IPS-18c (cell line): ENCODE results near the gene NAV2.
"Not testable (repeated sequence)": the region's sequence is repeated elsewhere in the genome, so short reads cannot be mapped to it uniquely, and the experiment has no call there.

ENCODE experiments used
- H3K4me3 ChIP-seq: 2 replicates; pipeline ENCODE4 v1.7.0; 2013; ENCODE audit warnings: low read depth, mild to moderate bottlenecking, low read length, moderate library complexity; ENCODE audit not compliant: insufficient read depth
- H3K9me3 ChIP-seq: one replicate; pipeline ENCODE4 v1.6.1; 2013; ENCODE audit warnings: mild to moderate bottlenecking, low read length, moderate library complexity; ENCODE audit not compliant: control insufficient read depth, insufficient read depth

NAV2 gene

DNA sequence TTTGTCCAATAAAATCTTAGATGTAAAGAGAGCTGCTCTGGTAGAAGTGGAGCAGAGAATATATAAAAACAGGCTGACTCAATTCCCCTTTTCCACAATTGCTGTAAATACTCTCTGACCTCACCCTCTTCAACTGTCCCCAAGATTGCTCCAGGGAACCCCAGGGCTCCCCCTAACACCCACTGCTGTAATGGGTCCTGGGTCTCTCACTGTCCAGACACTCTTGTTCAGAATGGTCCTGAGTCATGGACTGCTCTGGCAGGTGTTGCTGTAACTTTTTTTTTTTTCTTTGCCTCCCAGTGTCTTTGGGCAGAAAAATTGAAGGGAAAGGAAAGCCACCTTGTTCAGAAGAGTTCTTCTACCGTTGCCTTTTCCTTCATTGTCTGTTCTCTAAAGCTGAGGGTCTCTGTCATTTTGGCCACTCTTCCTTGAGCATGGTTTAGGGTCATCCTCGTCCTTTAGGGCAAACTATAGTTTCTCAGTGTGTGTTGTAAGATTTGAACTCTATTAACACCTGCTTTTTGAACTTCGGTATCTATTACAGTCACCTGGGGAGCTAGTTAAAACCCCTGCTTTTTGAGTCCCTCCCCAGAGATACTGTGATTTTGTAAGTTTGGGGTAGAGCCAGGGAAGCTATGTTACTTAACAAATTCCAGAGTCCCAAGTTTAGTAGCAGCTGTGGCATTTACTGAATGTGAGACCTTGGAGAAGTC lies 209.5 kb downstream of the NAV2 start:
- no peaks in the 10 kb centered on the region for H3K9me3 ChIP-seq
- no peak overlapping the region for H3K4me3 ChIP-seq

DNA sequence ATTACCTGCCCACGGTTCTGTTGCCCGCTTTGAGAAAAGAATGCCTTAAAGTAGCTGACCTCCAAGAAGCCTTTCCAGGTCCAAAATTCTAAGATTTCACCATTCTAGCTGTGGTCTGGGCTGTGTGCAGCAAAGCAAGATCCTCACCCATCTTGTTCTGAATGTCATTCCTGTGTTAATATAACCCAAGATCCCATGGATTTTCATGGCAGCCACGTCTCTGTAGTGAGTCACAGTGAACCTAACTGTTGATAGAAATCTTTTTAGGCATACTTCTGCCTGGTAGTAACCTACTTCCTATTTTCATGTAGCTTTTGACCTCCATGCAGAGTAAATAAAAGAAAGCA lies 210.0 kb downstream of the NAV2 start:
- Histone ChIP-seq H3K9me3 (no peaks in the 10 kb centered on the region), H3K4me3 (no peak overlapping the region)

DNA sequence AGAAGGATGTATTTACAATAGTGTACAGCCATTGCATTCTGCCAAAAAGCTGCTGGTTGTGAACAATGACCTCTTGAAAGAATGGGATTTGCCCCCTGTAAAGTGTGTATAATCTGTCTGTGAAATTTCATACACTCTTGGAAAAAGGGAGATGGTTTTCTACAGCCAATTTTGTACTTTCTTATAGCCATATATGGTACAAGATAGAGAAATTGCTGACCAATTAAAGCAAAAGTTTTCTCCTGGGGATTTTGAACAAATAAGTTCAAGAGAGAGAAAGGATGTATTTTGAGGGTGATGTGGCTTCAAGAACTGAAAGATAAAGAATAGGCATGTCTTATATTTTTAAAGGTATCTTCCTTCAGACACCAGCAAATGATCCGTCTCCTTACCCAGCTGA lies 211.0 kb downstream of the NAV2 start:
- H3K4me3 ChIP-seq = no peak overlapping the region

DNA sequence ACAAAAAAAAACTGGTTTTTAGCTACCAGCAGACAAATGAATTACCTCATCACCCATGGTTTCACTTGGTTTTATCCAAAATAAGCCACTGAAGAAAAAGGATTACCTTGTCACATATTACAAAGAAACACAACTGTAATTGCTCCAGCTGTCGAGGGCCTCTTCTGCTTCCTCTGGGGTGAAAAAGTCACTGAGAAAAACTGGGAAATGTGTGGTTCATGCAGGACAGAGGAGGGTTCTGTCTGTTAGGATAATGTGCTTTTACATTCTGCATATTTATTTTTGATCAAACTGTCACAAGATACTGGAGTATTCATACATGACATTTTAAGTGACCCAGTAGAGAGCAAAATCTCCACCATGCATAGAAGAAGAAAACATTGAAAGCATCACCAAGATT lies 211.7 kb downstream of the NAV2 start:
- Histone ChIP-seq H3K9me3 (no peaks in the 10 kb centered on the region), H3K4me3 (no peak overlapping the region)

More for the DNA sequence above, 211.0 kb downstream of the NAV2 start:
- no peaks in the 10 kb centered on the region for H3K9me3 ChIP-seq

DNA sequence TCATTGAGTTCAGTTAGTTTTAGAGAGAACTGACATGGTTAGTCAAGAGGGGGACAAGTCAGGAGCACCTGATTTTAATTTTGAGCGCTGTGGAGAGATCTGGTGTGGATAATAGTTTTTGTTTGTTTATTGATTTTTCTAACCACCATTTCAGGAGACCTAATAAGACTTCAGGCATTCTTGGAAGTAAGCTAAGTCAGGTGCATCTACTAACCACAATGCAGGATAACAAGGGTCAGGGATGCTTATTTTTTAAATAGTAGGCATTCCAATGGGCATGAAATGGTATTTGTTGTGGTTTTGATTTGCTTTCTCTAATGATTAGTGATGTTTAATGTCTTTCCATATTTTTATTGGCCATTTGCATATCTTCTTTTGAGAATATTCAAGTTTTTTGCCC lies 212.1 kb downstream of the NAV2 start:
- Histone ChIP-seq H3K9me3 (no peaks in the 10 kb centered on the region), H3K4me3 (no peak overlapping the region)

GRCh38 chr11:19927403-19927802 lies 214.8 kb downstream of the NAV2 start:
- H3K4me3 ChIP-seq = not testable (repeated sequence)

DNA sequence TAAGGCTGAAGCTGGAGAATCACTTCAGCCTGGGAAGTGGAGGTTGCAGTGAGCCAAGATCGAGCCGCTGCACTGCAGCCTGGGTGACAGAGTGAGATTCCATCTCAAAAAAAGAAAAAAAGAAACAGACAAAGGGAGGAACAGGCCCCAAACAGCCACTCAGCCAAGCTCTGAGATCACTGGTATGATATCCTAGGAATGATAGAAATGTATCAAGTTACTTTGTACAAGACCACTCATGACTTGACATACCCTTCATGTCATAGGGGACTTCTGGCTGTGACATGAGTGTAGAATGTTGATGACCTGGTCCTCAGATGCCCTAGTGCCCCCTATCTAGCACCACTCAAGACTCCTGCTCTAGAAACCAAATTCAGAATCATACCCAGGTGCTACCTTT lies 216.5 kb downstream of the NAV2 start:
- Histone ChIP-seq H3K9me3 (no peaks in the 10 kb centered on the region), H3K4me3 (no peak overlapping the region)

More at GRCh38 chr11:19927403-19927802, 214.8 kb downstream of the NAV2 start:
- H3K9me3 ChIP-seq = not testable (repeated sequence)

GRCh38 chr11:19929655-19930054 lies 217.0 kb downstream of the NAV2 start:
- no peaks in the 10 kb centered on the region for H3K9me3 ChIP-seq
- no peak overlapping the region for H3K4me3 ChIP-seq

DNA sequence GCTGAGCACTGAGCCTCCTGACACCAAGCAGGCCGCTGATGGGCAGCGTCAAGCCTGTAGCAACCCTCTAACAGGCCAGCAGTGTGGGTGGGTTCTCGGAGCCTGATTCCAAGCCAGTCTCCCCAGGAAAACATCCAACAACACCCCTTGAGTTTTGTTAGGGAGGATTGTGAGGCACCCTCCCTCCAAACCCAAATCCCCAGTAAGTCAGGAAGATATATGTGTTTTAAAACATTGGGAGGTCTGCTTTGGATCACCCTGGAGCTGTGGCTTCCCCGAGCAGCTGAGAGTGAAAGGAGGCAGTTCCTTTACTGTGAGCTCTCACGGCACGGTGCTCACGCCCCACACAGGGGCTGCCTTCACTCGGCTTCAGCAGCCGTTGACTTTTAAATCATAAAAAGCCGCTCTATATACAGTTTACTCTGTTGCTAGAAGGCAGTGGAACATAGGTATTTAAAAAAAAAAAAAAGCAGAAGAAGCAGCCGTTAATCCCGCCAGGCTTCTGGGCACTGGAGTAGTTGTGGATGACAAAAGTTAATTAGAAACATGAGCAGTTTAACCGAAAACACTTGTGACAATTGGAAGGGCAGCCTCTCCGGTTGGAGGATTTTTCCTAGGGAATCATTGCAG lies 218.6 kb downstream of the NAV2 start:
- no peak overlapping the region for H3K4me3 ChIP-seq
- no peaks in the 10 kb centered on the region for H3K9me3 ChIP-seq

DNA sequence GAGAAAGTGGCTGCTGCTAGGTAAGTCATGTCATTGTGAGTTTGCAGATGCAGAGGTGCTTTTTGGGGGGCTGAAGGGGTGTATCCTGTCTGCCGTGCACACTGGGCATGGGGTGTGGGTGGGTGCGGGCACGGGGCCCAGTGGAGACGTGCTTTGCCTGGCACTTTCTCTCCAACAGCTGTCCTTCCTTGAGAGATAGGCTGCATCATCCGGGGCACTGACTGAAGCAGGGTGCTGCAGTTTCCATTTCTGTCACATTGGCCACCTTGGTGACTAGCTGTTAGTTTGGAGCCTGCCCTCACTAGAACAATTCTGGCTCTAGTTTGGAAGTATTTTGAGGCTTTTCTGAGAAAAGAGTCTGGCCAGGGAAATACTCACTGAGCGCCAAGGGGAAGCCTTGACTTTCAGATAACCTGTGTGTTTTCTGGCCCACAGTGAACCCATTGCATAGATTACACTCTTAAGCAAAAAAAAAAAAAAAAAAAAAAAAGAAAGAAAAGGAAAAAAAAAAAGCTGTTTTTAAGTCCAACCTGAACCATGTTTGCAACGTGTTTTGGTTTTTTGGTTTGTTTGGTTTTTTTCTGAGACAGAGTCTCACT lies 219.2 kb downstream of the NAV2 start:
- Histone ChIP-seq H3K4me3 (no peak overlapping the region), H3K9me3 (no peaks in the 10 kb centered on the region)

DNA sequence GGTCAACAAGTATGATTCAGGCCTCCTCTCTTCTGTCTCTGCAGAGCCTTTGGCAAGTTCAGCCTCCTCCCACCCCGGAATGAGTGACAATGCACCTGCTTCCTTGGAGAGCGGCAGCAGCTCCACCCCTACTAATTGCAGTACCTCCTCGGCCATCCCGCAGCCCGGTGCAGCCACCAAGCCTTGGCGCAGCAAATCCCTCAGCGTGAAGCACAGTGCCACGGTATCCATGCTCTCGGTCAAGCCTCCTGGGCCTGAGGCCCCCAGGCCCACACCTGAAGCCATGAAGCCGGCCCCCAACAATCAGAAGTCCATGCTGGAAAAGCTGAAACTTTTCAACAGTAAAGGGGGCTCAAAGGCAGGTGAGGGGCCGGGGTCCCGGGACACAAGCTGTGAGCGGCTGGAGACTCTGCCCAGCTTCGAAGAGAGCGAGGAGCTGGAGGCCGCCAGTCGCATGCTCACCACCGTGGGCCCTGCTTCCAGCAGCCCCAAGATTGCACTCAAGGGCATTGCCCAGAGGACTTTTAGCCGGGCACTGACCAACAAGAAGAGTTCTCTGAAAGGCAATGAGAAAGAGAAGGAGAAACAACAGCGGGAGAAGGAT lies 220.6 kb downstream of the NAV2 start:
- H3K4me3 ChIP-seq = no peak overlapping the region
- H3K9me3 ChIP-seq = no peaks in the 10 kb centered on the region

DNA sequence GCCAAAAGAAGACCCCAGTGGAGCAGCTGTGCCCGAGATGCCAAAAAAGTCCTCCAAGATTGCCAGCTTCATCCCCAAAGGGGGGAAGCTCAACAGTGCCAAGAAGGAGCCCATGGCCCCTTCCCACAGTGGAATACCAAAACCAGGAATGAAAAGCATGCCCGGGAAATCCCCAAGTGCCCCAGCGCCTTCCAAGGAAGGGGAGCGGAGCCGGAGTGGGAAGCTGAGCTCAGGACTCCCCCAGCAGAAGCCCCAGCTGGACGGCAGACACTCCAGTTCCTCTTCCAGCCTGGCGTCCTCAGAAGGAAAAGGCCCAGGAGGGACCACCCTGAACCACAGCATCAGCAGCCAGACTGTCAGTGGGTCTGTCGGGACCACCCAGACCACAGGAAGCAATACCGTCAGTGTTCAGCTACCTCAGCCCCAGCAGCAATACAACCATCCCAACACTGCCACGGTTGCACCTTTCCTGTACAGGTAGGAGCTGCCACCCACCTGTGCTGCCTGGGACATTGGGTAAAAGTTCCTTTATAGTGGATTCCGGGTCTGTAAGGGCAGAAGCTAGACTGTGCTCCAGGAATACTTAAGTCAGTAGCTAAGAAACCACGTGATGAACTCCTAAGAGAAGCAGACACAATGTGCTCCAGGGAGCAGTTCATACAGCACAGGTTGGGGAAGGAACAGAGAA lies 221.3 kb downstream of the NAV2 start:
- Histone ChIP-seq H3K4me3 (no peak overlapping the region), H3K9me3 (no peaks in the 10 kb centered on the region)

GRCh38 chr11:19934828-19935259 lies 222.2 kb downstream of the NAV2 start:
- H3K9me3 ChIP-seq = no peaks in the 10 kb centered on the region
- no peak overlapping the region for H3K4me3 ChIP-seq

DNA sequence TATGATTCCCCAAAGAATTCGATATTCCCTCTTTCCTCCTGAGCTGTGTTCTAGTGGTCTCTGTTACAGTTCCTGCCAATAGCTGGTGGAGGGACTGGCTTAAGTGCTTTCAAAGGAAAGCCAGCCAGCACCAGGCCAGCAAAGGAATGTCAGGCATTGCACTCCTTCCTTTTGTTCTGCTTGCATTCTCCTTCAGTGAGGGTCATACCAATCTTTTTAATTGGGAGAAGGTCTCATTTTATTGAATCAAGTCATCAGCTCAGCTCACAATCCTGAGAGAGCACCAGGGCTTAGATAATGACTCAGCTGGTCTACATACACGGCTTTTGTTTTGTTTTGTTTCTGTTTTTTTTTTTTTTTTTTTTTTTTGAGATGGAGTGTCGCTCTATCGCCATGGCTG lies 222.9 kb downstream of the NAV2 start:
- Histone ChIP-seq H3K4me3 (no peak overlapping the region), H3K9me3 (no peaks in the 10 kb centered on the region)

DNA sequence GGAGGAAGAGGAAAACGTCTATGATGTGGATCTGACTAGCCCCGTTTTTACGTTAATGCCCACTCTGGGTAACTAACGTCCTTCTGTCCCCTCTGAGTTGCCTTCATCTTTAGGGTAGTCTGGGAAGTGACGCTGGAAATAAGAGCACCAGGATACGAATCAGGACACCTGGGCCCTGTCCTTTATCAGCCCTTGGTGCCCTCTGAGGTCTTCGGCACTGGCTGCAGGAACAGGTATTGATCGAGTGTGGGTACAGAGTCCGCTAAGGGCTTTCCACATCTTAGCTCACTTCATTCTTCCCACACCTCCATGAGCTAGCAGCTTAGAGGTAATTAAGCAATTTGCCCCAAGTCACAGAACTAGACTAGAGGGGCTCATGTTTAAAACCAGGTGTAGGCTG lies 223.8 kb downstream of the NAV2 start:
- no peak overlapping the region for H3K4me3 ChIP-seq
- peaks cover 2% of the 10 kb centered on the region for H3K9me3 ChIP-seq

- peaks cover 2% of the 10 kb centered on the region for H3K9me3 ChIP-seq
- H3K4me3 ChIP-seq = no peak overlapping the region
Measured at GRCh38 chr11:19938169-19938856, 225.7 kb downstream of the NAV2 start.

- no peak overlapping the region for H3K4me3 ChIP-seq
Measured at GRCh38 chr11:19938866-19939265, 226.2 kb downstream of the NAV2 start.

More at GRCh38 chr11:19938866-19939265, 226.2 kb downstream of the NAV2 start:
- peaks cover 2% of the 10 kb centered on the region for H3K9me3 ChIP-seq
